Ishikawa (cell line): ENCODE measurements around the gene GJC1.

Source experiments
- CEBPB ChIP-seq: IDR thresholded peaks from 2 replicates; pipeline ENCODE4 v1.6.1; 2012
- CREB1 ChIP-seq: IDR thresholded peaks from 2 replicates; pipeline ENCODE4 v1.6.1; 2012; ENCODE audit warnings: low read depth
- EGR1 ChIP-seq: IDR thresholded peaks from 2 replicates; pipeline ENCODE4 v1.6.1; 2012
- EP300 ChIP-seq: IDR thresholded peaks from 2 replicates; pipeline ENCODE4 v1.6.1; 2012; ENCODE audit warnings: borderline replicate concordance
- FOXM1 ChIP-seq: IDR thresholded peaks from 2 replicates; pipeline ENCODE4 v1.6.1; 2012; ENCODE audit warnings: low read depth, borderline replicate concordance
- NFIC ChIP-seq: IDR thresholded peaks from 2 replicates; pipeline ENCODE4 v1.6.1; 2012
- RAD21 ChIP-seq: IDR thresholded peaks from 2 replicates; pipeline ENCODE4 v1.6.1; 2012; ENCODE audit warnings: low read depth
- TAF1 ChIP-seq: IDR thresholded peaks from 2 replicates; pipeline ENCODE4 v1.6.1; 2012; ENCODE audit warnings: low read depth, mild to moderate bottlenecking
- TCF12 ChIP-seq: IDR thresholded peaks from 2 replicates; pipeline ENCODE4 v1.6.1; 2012; ENCODE audit warnings: low read depth
- TEAD4 ChIP-seq: IDR thresholded peaks from 2 replicates; pipeline ENCODE4 v1.6.1; 2012
- USF1 ChIP-seq: IDR thresholded peaks from 2 replicates; pipeline ENCODE4 v1.6.1; 2012
- YY1 ChIP-seq: IDR thresholded peaks from 2 replicates; pipeline ENCODE4 v1.6.1; 2012; ENCODE audit warnings: low read depth
- ZBTB7A ChIP-seq: IDR thresholded peaks from 2 replicates; pipeline ENCODE4 v1.6.1; 2012; ENCODE audit warnings: low read depth
- TF ChIP-seq, protein P1 (sequence below): IDR thresholded peaks from 2 replicates; pipeline ENCODE4 v1.6.1; 2012; ENCODE audit warnings: low read depth, mild to moderate bottlenecking
- TF ChIP-seq, protein P2 (sequence below): IDR thresholded peaks from 2 replicates; pipeline ENCODE4 v1.6.1; 2012

Gene GJC1

DNA sequence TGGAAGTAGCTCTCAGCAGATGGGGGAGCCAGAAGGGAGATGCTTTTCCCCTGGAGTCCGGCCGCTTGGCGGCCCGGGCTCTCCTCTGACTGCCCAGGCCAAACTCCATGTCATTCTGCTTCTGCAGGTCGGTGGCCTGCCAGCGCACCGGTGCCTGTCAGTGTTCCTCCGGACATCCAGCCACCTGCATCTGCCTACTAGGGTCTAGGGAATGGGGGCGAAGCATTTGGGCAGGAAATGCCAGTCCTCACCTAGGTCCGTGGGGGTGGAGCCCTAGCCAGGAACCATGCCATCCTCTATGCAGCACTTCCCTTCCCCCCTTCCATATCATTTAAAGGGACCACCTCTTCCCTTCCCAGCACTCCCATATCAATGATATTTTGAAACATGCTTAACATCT is 34.2 kb downstream of the GJC1 start:
- no peak for TF ChIP-seq USF1
- TF ChIP-seq EGR1, result no peak
- TF ChIP-seq TEAD4, result no peak
- TF ChIP-seq NFIC, result no peak

DNA sequence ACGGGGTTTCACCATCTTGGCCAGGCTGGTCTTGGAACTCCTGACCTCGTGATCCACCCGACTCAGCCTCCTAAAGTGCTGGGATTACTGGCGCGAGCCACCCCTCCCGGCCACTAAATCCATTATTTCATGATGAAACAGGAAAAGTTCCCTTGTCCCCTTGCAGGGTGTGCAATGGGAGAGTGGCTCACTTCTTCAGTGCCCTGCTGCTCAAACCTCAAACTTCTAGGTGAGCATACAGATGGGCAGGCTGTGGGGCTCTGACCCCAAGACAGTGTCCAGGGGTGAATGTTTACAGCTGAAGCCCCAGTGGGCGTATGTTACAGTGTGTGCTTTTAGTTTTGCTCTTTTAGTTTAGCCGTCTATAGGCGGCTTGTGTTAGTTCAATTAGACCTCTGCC is 34.7 kb downstream of the GJC1 start:
- TF ChIP-seq TEAD4 (no peak), FOXM1 (no peak), USF1 (no peak), EP300 (no peak), YY1 (no peak), TAF1 (no peak), CEBPB (no peak), RAD21 (no peak), NFIC (no peak), ZBTB7A (no peak), CREB1 (no peak), EGR1 (no peak)
- TF ChIP-seq, protein P1, sequence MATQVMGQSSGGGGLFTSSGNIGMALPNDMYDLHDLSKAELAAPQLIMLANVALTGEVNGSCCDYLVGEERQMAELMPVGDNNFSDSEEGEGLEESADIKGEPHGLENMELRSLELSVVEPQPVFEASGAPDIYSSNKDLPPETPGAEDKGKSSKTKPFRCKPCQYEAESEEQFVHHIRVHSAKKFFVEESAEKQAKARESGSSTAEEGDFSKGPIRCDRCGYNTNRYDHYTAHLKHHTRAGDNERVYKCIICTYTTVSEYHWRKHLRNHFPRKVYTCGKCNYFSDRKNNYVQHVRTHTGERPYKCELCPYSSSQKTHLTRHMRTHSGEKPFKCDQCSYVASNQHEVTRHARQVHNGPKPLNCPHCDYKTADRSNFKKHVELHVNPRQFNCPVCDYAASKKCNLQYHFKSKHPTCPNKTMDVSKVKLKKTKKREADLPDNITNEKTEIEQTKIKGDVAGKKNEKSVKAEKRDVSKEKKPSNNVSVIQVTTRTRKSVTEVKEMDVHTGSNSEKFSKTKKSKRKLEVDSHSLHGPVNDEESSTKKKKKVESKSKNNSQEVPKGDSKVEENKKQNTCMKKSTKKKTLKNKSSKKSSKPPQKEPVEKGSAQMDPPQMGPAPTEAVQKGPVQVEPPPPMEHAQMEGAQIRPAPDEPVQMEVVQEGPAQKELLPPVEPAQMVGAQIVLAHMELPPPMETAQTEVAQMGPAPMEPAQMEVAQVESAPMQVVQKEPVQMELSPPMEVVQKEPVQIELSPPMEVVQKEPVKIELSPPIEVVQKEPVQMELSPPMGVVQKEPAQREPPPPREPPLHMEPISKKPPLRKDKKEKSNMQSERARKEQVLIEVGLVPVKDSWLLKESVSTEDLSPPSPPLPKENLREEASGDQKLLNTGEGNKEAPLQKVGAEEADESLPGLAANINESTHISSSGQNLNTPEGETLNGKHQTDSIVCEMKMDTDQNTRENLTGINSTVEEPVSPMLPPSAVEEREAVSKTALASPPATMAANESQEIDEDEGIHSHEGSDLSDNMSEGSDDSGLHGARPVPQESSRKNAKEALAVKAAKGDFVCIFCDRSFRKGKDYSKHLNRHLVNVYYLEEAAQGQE, result no peak
- TF ChIP-seq, protein P2, sequence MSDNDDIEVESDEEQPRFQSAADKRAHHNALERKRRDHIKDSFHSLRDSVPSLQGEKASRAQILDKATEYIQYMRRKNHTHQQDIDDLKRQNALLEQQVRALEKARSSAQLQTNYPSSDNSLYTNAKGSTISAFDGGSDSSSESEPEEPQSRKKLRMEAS, result no peak

DNA sequence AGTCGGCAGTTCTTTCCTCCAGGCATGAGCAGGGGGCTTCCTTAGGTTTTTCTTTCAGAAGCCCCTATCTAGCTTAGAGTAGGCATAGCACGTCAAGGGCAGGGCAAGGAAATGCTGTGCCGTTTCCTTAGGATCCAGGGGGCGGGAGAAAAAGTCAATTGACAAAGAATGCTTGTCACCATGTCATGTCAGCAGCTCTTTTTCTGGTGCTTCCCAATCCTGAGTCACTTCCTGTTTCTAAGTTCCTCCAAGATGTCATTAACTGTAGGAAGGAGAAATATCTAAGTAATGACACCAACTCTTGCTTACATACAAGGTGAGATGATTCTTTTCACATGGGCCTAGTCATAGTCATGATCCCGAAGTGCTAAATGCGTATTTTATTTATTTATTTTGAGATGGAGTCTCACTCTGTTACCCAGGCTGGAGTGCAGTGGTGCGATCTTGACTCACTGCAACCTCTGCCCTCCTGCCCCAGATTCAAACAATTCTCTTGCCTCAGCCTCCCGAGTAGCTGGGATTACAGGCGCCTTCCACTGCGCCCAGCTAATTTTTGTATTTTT is 35.2 kb downstream of the GJC1 start:
- no peak for TF ChIP-seq TCF12
- TF ChIP-seq ZBTB7A, result no peak
- TF ChIP-seq FOXM1, result no peak
- TF ChIP-seq CEBPB, result no peak
- TF ChIP-seq USF1, result no peak
- no peak for TF ChIP-seq YY1
- no peak for TF ChIP-seq TAF1
- no peak for TF ChIP-seq NFIC

DNA sequence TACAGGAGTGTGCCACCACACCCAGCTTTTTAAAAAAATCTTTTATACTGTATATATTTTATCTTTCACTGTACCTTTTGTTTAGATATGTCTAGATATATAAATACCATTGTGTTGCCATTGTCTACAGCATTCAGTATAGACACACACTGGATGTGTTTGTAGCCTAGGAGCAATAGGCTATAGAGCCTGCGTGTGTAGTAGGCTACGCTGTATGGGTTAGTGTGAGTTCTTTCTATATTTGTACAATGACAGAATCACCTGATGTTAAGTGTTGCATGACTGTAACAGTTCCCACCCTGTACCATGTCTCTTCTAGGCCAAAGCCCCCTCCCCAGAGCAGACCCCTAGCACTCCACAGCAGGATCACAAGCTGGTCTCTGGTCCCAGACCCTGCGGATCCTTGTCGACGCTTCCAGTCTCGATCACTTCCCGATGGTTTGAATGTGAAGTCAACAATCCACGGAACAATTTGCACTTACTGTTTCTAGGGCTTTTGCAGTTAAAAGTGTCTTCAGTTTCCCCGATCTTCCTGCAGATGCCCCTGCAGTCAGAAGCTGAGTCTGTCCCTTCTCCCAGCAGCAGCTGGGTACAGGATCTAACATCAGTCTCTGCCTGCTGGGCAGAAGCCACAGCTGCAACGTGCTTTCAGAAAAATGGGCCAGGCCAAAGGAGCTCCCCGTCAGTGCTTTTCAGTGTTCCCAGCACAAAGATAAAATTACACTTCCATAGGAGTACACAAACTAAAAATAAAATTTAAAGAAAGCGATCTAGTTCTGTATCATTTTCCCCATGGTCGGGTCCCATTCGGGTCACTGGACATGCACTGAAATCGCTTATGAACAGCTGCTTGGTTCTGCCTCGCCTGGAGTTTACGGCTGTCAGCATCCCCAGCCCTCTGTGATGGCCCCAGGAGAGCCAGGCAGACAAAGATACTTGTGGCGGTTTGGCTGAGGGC is 35.9 kb downstream of the GJC1 start:
- TF ChIP-seq ZBTB7A (no peak), TCF12 (no peak), USF1 (no peak), FOXM1 (no peak), NFIC (no peak), YY1 (no peak), RAD21 (no peak)
- TF ChIP-seq, protein P1, result no peak

GRCh38 chr17:44792276-44792675 is 37.8 kb downstream of the GJC1 start:
- TF ChIP-seq CREB1 (no peak), TCF12 (no peak), FOXM1 (no peak), RAD21 (no peak), EGR1 (no peak), TAF1 (no peak), YY1 (no peak), NFIC (no peak)
- TF ChIP-seq, protein P1, result no peak
